HepG2 (cell line): ENCODE results near the gene C1R. TPM values are rescaled to one million over a fixed set of nuclear protein-coding genes. Genes with fewer than 3 reads are reported as not detected.

Experiments
- CHD2 ChIP-seq: IDR thresholded peaks from 2 replicates; pipeline ENCODE4 v1.6.1; 2011; ENCODE audit warnings: low read depth, low read length, improper control_type of control experiment
- DNMT1 ChIP-seq: sonication (generic); formaldehyde crosslinking; IDR thresholded peaks from 2 replicates; pipeline ENCODE4 v1.5.1; 2020; ENCODE audit warnings: mild to moderate bottlenecking, missing genetic modification reagents
- FOXO4 ChIP-seq: sonication (generic); formaldehyde crosslinking; conservative IDR thresholded peaks from 2 replicates; pipeline ENCODE4 v1.8.1; 2023; ENCODE audit warnings: missing genetic modification reagents
- GMEB1 ChIP-seq: sonication (generic); formaldehyde crosslinking; IDR thresholded peaks from 2 replicates; pipeline ENCODE4 v1.5.1; 2020; ENCODE audit warnings: missing genetic modification reagents, mild to moderate bottlenecking, borderline replicate concordance
- MAF1 ChIP-seq: sonication (generic); formaldehyde crosslinking; IDR thresholded peaks from 2 replicates; pipeline ENCODE4 v1.5.0; 2020; ENCODE audit warnings: missing genetic modification reagents, borderline replicate concordance
- MED13 ChIP-seq: sonication (generic); formaldehyde crosslinking; IDR thresholded peaks from 2 replicates; pipeline ENCODE4 v1.5.0; 2020; ENCODE audit warnings: missing genetic modification reagents
- PHB2 ChIP-seq: fragments of 450-650 bp; IDR thresholded peaks from 2 replicates; pipeline ENCODE4 v1.6.1; 2018; ENCODE audit not compliant: partially characterized antibody
- POLR2AphosphoS5 ChIP-seq: IDR thresholded peaks from 2 replicates; pipeline ENCODE4 v1.6.1; 2012; ENCODE audit warnings: low read depth, low read length
- SAP130 ChIP-seq: IDR thresholded peaks from 2 replicates; pipeline ENCODE4 v1.6.1; 2016; ENCODE audit warnings: low read depth
- TEF ChIP-seq: sonication (generic); formaldehyde crosslinking; IDR thresholded peaks from 2 replicates; pipeline ENCODE4 v1.5.0; 2020; ENCODE audit warnings: missing genetic modification reagents
- THRA ChIP-seq: sonication (generic); formaldehyde crosslinking; IDR thresholded peaks from 2 replicates; pipeline ENCODE4 v1.4.0; 2020; ENCODE audit warnings: missing genetic modification reagents, borderline replicate concordance
- ZNF121 ChIP-seq: sonication (generic); formaldehyde crosslinking; IDR thresholded peaks from 2 replicates; pipeline ENCODE4 v1.5.0; 2020; ENCODE audit warnings: mild to moderate bottlenecking, missing genetic modification reagents
- ZNF160 ChIP-seq: sonication (generic); formaldehyde crosslinking; IDR thresholded peaks from 2 replicates; pipeline ENCODE4 v1.8.0; 2022; ENCODE audit warnings: mild to moderate bottlenecking, inconsistent platforms, missing genetic modification reagents
- ZNF292 ChIP-seq: sonication (generic); formaldehyde crosslinking; IDR thresholded peaks from 2 replicates; pipeline ENCODE4 v1.8.1; 2022; ENCODE audit warnings: mild to moderate bottlenecking, low read depth, missing genetic modification reagents, borderline replicate concordance
- ZNF446 ChIP-seq: sonication (generic); formaldehyde crosslinking; IDR thresholded peaks from 2 replicates; pipeline ENCODE4 v1.5.0; 2020; ENCODE audit warnings: mild to moderate bottlenecking, missing genetic modification reagents
- ZNF546 ChIP-seq: sonication (generic); formaldehyde crosslinking; conservative IDR thresholded peaks from 2 replicates; pipeline ENCODE4 v1.8.1; 2023; ENCODE audit warnings: mild to moderate bottlenecking, missing genetic modification reagents
- ZNF549 ChIP-seq: sonication (generic); formaldehyde crosslinking; IDR thresholded peaks from 2 replicates; pipeline ENCODE4 v1.5.0; 2020; ENCODE audit warnings: missing genetic modification reagents
- ZNF740 ChIP-seq: sonication (generic); formaldehyde crosslinking; IDR thresholded peaks from 2 replicates; pipeline ENCODE4 v1.4.0; 2020; ENCODE audit warnings: missing genetic modification reagents
- ZNF776 ChIP-seq: sonication (generic); formaldehyde crosslinking; IDR thresholded peaks from 2 replicates; pipeline ENCODE4 v1.4.0; 2020; ENCODE audit warnings: mild to moderate bottlenecking, missing genetic modification reagents
- ZNF891 ChIP-seq: sonication (generic); formaldehyde crosslinking; IDR thresholded peaks from 2 replicates; pipeline ENCODE4 v1.5.0; 2020; ENCODE audit warnings: mild to moderate bottlenecking, missing genetic modification reagents
- ZXDC ChIP-seq: sonication (generic); formaldehyde crosslinking; IDR thresholded peaks from 2 replicates; pipeline ENCODE4 v1.5.0; 2020; ENCODE audit warnings: mild to moderate bottlenecking, missing genetic modification reagents
- ZZZ3 ChIP-seq: sonication (generic); formaldehyde crosslinking; IDR thresholded peaks from 2 replicates; pipeline ENCODE4 v1.4.0; 2020; ENCODE audit warnings: missing genetic modification reagents, mild to moderate bottlenecking, borderline replicate concordance
- polyA plus RNA-seq, 8 experiments: library from polyadenylated mRNA; depleted of rRNA in 3 of 8; stranded (reverse) in 7 of 8; unstranded in 1 of 8; fragments of >200 nt; fragmentation: Illumina TruSeq in 4 of 8; extraction: Trizol in 4 of 8; gene quantifications; 2 replicates each; pipeline versions ENCODE4 v1.2.1 to v1.2.3, GENCODE V29; 2011 to 2016; ENCODE audit warnings: low read depth in 4 of 8, missing spikeins in 1 of 8, mixed read lengths in 1 of 8; ENCODE audit not compliant: insufficient read depth in 1 of 8
- total RNA-seq, 5 experiments: library from RNA; depleted of rRNA; stranded (reverse); fragments of >200 nt; fragmentation: Illumina TruSeq; extraction: Trizol; gene quantifications; 2 replicates each; pipeline ENCODE4 v1.2.3, GENCODE V29; 2016; ENCODE audit warnings: low read depth in 1 of 5

The C1R gene
- total and polyA plus RNA-seq, 2 of the 13 experiments (the other 11 are each of a cell fraction or from before 2014, with no cell fraction given): 3.5 to 6.5 TPM

- TF ChIP-seq MED13 (no peak), MAF1 (CRISPR knock-in tag) (no peak), ZZZ3 (CRISPR knock-in tag) (no peak), TEF (no peak), ZNF776 (CRISPR knock-in tag) (peak; percentile 12; the same call in 1 of the 2 replicates), ZNF546 (no peak), PHB2 (no peak), ZNF549 (no peak), SAP130 (CRISPR knock-in tag) (peak; percentile 60), POLR2AphosphoS5 (peak; percentile 71), GMEB1 (CRISPR knock-in tag) (no peak), ZNF121 (CRISPR knock-in tag) (no peak), CHD2 (no peak; the same call in 1 of the 2 replicates), FOXO4 (CRISPR knock-in tag) (no peak), DNMT1 (CRISPR knock-in tag) (no peak), ZNF446 (no peak), ZXDC (CRISPR knock-in tag) (no peak), ZNF891 (CRISPR knock-in tag) (0 out of 2 replicates have a peak, but pooled peaks have one; percentile 20), ZNF292 (CRISPR knock-in tag) (no peak), THRA (CRISPR knock-in tag) (no peak), ZNF160 (no peak), ZNF740 (CRISPR knock-in tag) (peak; percentile 85)
Measured at GRCh38 chr12:7129872-7130691, 37.8 kb upstream of the C1R start, which contains the start of gene CLSTN3 (continued).
